GM19240 (cell line): ENCODE data around the gene ONECUT1.

Source experiments
- DNase-seq: peaks from one replicate; pipeline ENCODE4 v3.0.0; 2011; ENCODE audit warnings: low spot score; ENCODE audit not compliant: insufficient read length

ONECUT1 gene

GRCh38 chr15:52733696-52734255 is 56.4 kb downstream of the ONECUT1 start:
- DNase-seq, result no peak

- DNase-seq, result no peak
These were observed 57.0 kb downstream of the ONECUT1 start for GRCh38 chr15:52733088-52733487.

- DNase-seq, result no peak
These were observed 57.6 kb downstream of the ONECUT1 start for GRCh38 chr15:52732551-52732950.

GRCh38 chr15:52731732-52732470 is 58.2 kb downstream of the ONECUT1 start:
- DNase-seq, result no peak

- DNase-seq, result no peak
These were observed 59.1 kb downstream of the ONECUT1 start for GRCh38 chr15:52731004-52731403.

GRCh38 chr15:52730594-52730993 is 59.5 kb downstream of the ONECUT1 start:
- no peak for DNase-seq

GRCh38 chr15:52730173-52730572 is 60.0 kb downstream of the ONECUT1 start:
- peak; percentile 24 for DNase-seq

- no peak for DNase-seq
These were observed 61.2 kb downstream of the ONECUT1 start for GRCh38 chr15:52728899-52729298.

- no peak for DNase-seq
These were observed 62.3 kb downstream of the ONECUT1 start for GRCh38 chr15:52727815-52728214.

- DNase-seq, result no peak
These were observed 63.9 kb downstream of the ONECUT1 start for GRCh38 chr15:52726195-52726594.

- DNase-seq, result no peak
These were observed 71.6 kb downstream of the ONECUT1 start for GRCh38 chr15:52718551-52718950.

GRCh38 chr15:52717924-52718323 is 72.2 kb downstream of the ONECUT1 start:
- DNase-seq, result no peak

GRCh38 chr15:52717481-52717880 is 72.7 kb downstream of the ONECUT1 start:
- DNase-seq, result no peak

GRCh38 chr15:52716536-52716935 is 73.6 kb downstream of the ONECUT1 start:
- no peak for DNase-seq

- DNase-seq, result no peak
These were observed 74.7 kb downstream of the ONECUT1 start for GRCh38 chr15:52715411-52715810.

GRCh38 chr15:52714968-52715367 is 75.2 kb downstream of the ONECUT1 start:
- no peak for DNase-seq

GRCh38 chr15:52710708-52711389 is 79.3 kb downstream of the ONECUT1 start:
- DNase-seq, result no peak

- DNase-seq, result no peak
These were observed 80.0 kb downstream of the ONECUT1 start for GRCh38 chr15:52710050-52710707.

- DNase-seq, result peak; percentile 33
These were observed 80.8 kb downstream of the ONECUT1 start for GRCh38 chr15:52709187-52709981.
